Right atrium auricular region (tissue), 2 donors: ENCODE data around the gene DTHD1. TPM values are rescaled to one million over a fixed set of nuclear protein-coding genes. Genes with fewer than 3 reads are reported as not detected.

Experiments
- DNase-seq: peaks from one replicate; pipeline ENCODE4 v3.0.0-alpha.2; 2019; ENCODE audit warnings: low spot score
- H3K27ac ChIP-seq, 2 donors: fragments of 200-600 bp; sonication (generic); 1 replicate in 1 of 2; 2 replicates in 1 of 2; pipeline ENCODE4 v1.5.1; 2016 to 2019
- H3K27me3 ChIP-seq, 2 donors: fragments of 200-600 bp; sonication (generic); one replicate each; pipeline versions ENCODE4 v1.5.1 to v1.6.0; 2017 to 2019
- H3K36me3 ChIP-seq: fragments of 200-600 bp; sonication (generic); one replicate; pipeline ENCODE4 v1.5.1; 2016
- H3K4me1 ChIP-seq, 2 donors: fragments of 200-600 bp; sonication (generic); one replicate each; pipeline versions ENCODE4 v1.5.1 to v1.6.0; 2017 to 2019
- H3K4me3 ChIP-seq, 2 donors: fragments of 200-600 bp; sonication (generic); 1 replicate in 1 of 2; 2 replicates in 1 of 2; pipeline ENCODE4 v1.5.1; 2017 to 2019; ENCODE audit warnings: mild to moderate bottlenecking in 1 of 2, moderate library complexity in 1 of 2
- H3K9me3 ChIP-seq, 2 donors: fragments of 200-600 bp; sonication (generic); one replicate each; pipeline ENCODE4 v1.5.1; 2019
- CTCF ChIP-seq, 2 donors: fragments of 200-600 bp; sonication (generic); IDR thresholded peaks; one replicate each; pipeline ENCODE4 v1.5.1; 2019; ENCODE audit warnings: antibody characterized with exemption in 2 of 2
- total RNA-seq, 2 donors: library from RNA; depleted of rRNA; stranded (reverse); fragments of >200 nt; gene quantifications; one replicate each; pipeline ENCODE4 v1.1.0, GENCODE V29; 2016

The DTHD1 gene
- total RNA-seq, 2 donors from 2014 or later: 0.16 TPM; not detected in 1

DNA sequence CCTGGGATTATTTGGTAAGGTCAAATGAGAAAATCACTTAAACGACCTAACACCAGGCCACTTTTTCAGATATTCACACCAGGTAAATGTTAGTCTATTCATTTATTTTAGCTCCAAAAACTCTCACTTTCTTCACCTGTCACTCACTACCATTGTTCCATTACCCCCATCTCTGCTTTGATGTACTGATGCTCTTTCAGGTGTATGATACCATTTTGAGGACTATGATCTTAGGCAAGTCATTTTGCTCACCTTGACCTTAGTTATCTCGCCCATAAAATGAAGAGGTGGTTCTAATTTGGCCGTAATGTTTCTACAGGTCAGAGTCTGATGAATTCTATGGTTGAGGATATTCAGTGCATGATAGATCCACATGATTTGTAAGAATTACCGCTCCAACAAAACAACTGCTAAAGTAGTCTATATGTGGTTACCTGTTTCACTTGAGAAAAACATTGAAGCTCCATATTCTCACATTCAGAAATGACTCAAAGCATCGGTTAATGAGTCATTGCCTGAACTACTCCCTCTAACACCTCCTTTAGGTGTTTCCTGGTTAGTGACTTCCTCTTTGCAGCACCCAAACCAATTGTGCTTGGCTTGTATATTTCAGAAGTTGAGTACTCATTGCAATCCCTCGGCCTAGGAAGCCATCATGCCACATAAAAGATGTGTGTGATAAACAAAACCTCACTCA, 4.5 kb downstream of the DTHD1 start:
- Histone ChIP-seq H3K4me1 (no peaks in the 10 kb centered on the region), H3K9me3 (no peaks in the 10 kb centered on the region), H3K27ac (no peak overlapping the region), H3K27me3 (no peaks in the 10 kb centered on the region), H3K36me3 (no peaks in the 10 kb centered on the region), H3K4me3 (no peak overlapping the region)
- TF ChIP-seq CTCF (IDR thresholded peaks at IDR 0.05): no peak
- DNase-seq: no peak

DNA sequence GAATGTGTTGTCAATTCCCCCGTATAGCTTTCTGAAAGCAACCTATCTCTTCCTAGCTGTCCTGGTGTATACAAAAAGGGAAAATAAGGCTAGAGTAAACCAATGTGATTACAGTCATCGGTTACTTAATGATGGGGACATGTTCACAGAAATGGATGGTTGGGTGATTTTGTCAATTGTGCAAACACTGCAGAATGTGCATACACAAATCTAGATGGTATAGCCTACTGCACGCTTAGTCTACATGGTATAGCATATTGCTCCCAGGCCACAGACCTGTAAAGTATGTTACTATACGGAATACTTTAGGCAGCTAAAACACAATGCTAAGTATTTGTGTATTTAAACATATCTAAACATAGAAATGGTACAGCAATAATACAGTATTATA, 5.1 kb downstream of the DTHD1 start:
- DNase-seq: no peak
- TF ChIP-seq CTCF (IDR thresholded peaks at IDR 0.05): no peak
- H3K4me1 ChIP-seq: no peaks in the 10 kb centered on the region
- no peaks in the 10 kb centered on the region for H3K9me3 ChIP-seq
- no peak overlapping the region for H3K27ac ChIP-seq
- no peak overlapping the region for H3K4me3 ChIP-seq
- H3K36me3 ChIP-seq: no peaks in the 10 kb centered on the region
- H3K27me3 ChIP-seq: no peaks in the 10 kb centered on the region

DNA sequence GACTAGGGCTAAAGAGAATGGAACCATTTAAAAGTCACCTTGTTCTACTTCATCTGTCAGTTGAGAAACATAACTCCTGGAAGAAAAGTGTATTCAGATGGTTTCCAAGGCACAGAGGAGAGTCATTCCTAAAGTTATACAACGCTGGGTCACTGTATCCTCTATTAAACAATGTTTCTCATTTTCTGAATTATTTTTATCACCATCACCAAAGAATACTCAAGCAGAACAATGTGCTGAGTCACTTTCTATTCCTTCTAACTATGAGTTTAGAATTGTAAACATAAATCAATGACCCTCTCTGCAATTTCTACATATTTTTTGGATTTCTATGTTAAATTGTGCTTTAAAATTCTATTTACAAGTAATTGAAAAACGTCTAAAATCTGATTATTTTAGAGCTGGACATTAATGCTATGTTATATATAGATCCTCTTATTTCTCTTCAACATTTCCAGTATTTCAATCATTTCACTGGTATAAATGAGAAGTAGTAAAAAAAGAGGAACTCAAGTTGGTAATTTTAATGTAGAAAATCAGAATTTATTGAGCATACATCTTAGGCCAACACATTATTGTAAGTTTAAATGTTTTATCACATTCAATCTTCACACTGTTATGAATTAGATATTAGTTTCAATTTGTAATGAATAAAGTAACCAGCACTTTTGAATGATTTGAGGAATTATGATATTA, 7.5 kb downstream of the DTHD1 start:
- H3K9me3 ChIP-seq: no peaks in the 10 kb centered on the region
- H3K36me3 ChIP-seq: no peaks in the 10 kb centered on the region
- no peaks in the 10 kb centered on the region for H3K4me1 ChIP-seq
- H3K27ac ChIP-seq: no peak overlapping the region
- DNase-seq: no peak
- TF ChIP-seq CTCF (IDR thresholded peaks at IDR 0.05): no peak
- H3K4me3 ChIP-seq: no peak overlapping the region
- no peaks in the 10 kb centered on the region for H3K27me3 ChIP-seq

DNA sequence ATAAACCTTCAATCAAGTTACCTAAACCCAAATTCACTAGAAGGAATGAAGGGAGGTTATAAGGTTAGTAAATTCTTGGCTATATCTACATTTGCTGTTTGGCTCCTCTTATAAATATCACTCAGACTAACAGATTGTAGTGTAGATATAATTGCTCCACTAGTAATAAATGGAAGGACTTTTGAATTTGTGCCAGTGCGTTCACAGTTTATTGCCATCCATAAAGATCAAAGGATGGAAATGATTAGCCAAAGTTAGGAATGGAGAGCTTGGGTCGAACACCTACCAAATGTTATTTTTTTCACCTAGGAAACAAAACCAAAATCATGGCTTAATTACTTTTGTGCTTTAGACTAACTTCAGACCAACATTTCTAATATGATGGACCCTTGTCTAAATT, 9.2 kb downstream of the DTHD1 start:
- no peak for DNase-seq
- no peak for TF ChIP-seq CTCF (IDR thresholded peaks at IDR 0.05)
- no peaks in the 10 kb centered on the region for H3K36me3 ChIP-seq
- H3K27ac ChIP-seq: no peak overlapping the region
- H3K27me3 ChIP-seq: no peaks in the 10 kb centered on the region
- no peaks in the 10 kb centered on the region for H3K9me3 ChIP-seq
- no peak overlapping the region for H3K4me3 ChIP-seq
- H3K4me1 ChIP-seq: no peaks in the 10 kb centered on the region

DNA sequence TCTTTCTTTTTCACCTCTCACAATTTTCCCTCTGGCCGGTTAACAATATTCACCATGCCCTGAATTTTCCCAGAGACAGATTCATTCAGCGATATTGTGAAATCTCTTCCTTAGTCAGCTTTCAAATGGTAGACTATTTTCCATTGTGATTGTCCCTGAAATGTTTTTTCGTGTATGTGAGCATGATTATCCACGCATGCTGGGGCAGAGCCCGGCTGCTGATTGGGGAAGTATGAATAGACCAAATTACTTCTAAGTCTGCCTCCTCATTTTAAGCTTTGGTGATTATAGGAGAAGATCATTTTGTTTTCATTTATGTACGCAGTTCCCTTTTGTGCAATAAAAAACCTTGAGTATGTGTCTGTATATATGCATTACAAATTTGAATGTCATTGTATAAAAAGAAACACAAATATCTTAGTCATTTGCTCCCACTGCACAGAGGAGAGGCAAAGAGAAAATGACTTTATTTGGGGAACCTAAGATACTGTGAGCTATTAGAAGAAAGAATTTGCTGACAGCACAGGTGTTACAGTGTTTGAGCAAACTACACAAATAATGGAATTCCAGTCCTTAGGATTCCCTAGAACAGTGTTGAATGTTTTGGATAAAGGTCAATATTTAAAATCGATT, 11.3 kb downstream of the DTHD1 start:
- Histone ChIP-seq H3K4me1 (no peaks in the 10 kb centered on the region), H3K4me3 (no peak overlapping the region), H3K36me3 (no peaks in the 10 kb centered on the region), H3K27ac (no peak overlapping the region), H3K27me3 (no peaks in the 10 kb centered on the region), H3K9me3 (no peaks in the 10 kb centered on the region)
- no peak for TF ChIP-seq CTCF (IDR thresholded peaks at IDR 0.05)
- no peak for DNase-seq
